Lung (tissue), 12 donors: ENCODE results near the gene TPSG1. TPM values are rescaled to one million over a fixed set of nuclear protein-coding genes. Genes with fewer than 3 reads are reported as not detected.
"Not testable (repeated sequence)": the region's sequence is repeated elsewhere in the genome, so short reads cannot be mapped to it uniquely, and the experiment has no call there.

ENCODE experiments used
- ATAC-seq: fragments of 200-7000 bp; cut with Tn5 transposase; one replicate; pipeline ENCODE4 v1.9.1; 2020; ENCODE audit warnings: moderate number of reproducible peaks; ENCODE audit not compliant: insufficient read depth, low FRiP score
- DNase-seq, 3 donors: peaks; one replicate each; pipeline ENCODE4 v3.0.0-alpha.2; 2013 to 2017
- H3K27ac ChIP-seq, 2 donors: one replicate each; pipeline ENCODE4 v1.5.1; 2013; ENCODE audit warnings: mild to moderate bottlenecking in 2 of 2, moderate library complexity in 2 of 2, control low read depth in 1 of 2, inconsistent platforms in 1 of 2, low read depth in 1 of 2, low read length in 1 of 2
- H3K27me3 ChIP-seq, 3 donors: one replicate each; pipeline ENCODE4 v1.5.1; 2013; ENCODE audit warnings: low read length in 2 of 3; ENCODE audit not compliant: control insufficient read depth in 3 of 3, insufficient read depth in 3 of 3
- H3K36me3 ChIP-seq, 4 donors: one replicate each; pipeline ENCODE4 v1.5.1; 2013; ENCODE audit warnings: low read length in 4 of 4, mild to moderate bottlenecking in 1 of 4, moderate library complexity in 1 of 4; ENCODE audit not compliant: control insufficient read depth in 4 of 4, insufficient read depth in 4 of 4
- H3K4me1 ChIP-seq, 5 donors: one replicate each; pipeline ENCODE4 v1.5.1; 2013; ENCODE audit warnings: low read length in 5 of 5, mild to moderate bottlenecking in 2 of 5, moderate library complexity in 1 of 5; ENCODE audit not compliant: control insufficient read depth in 5 of 5, insufficient read depth in 5 of 5
- H3K4me3 ChIP-seq: one replicate; pipeline ENCODE4 v1.5.1; 2013; ENCODE audit warnings: mild to moderate bottlenecking, control low read depth, moderate library complexity
- H3K9ac ChIP-seq, 2 donors: one replicate each; pipeline ENCODE4 v1.5.1; 2013; ENCODE audit warnings: low read length in 2 of 2, control low read depth in 1 of 2; ENCODE audit not compliant: insufficient read depth in 1 of 2
- H3K9me3 ChIP-seq, 4 donors: one replicate each; pipeline ENCODE4 v1.5.1; 2013; ENCODE audit warnings: low read length in 3 of 4, mild to moderate bottlenecking in 1 of 4, moderate library complexity in 1 of 4; ENCODE audit not compliant: control insufficient read depth in 4 of 4, insufficient read depth in 3 of 4
- CTCF ChIP-seq: IDR thresholded peaks from 2 replicates; pipeline ENCODE4 v1.5.1; 2012; ENCODE audit warnings: mild to moderate bottlenecking; ENCODE audit errors: control extremely low read depth, extremely low read depth
- WGBS, 2 donors: extraction: QIAGEN DNeasy Blood & Tissue Kit; methylation state at CpG; one replicate each; pipeline ENCODE4 v1.1.7; 2013; 5-methylcytosine and 5-hydroxymethylcytosine counted together
- polyA plus RNA-seq, 2 donors: library from polyadenylated mRNA; stranded (reverse); fragments of 200-250 nt; gene quantifications; one replicate each; pipeline ENCODE4 v1.2.1, GENCODE V29; 2013
- total RNA-seq, 2 donors: library from RNA; depleted of rRNA in 1 of 2; stranded (reverse); fragments of >200 nt in 1 of 2; gene quantifications; one replicate each; pipeline ENCODE4 v1.2.1, GENCODE V29; 2014 to 2021
- donor health status: control.
- donor health status: control.
- donor health status: Bipolar disorder and iron deficiency.
- donor health status: healthy.
- donor health status: DM: yes; HTN: yes; CAD: no.

The TPSG1 gene
- total and polyA plus RNA-seq, 4 donors: 0.03 to 2.9 (median 0.71) TPM; not detected in 1

DNA sequence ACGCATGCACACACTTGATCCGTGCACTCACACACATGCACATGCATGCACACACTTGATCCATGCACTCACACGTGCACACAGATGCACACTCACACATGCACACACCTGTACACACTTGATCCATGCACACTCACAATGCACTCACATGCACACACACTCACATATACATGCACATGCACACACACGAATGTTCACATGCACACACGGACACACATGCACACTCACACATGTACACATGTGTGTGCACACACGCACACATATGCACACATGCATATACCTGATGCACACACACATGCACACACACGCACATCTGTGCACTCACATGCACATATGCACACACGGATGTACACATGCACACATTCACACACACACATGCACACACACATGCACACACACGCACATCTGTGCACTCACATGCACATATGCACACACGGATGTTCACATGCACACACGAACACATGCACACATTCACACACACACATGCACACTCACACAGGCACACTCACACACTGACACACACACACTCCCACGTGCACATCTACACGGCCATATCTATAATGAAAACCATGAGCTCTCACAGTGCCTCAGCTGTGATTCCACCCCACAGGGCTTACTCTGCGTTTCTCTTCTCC is 23.0 kb upstream of the TPSG1 start:
- not testable (repeated sequence) for H3K27ac ChIP-seq, DNase-seq, H3K36me3 ChIP-seq, ATAC-seq, H3K9ac ChIP-seq, H3K4me3 ChIP-seq, H3K9me3 ChIP-seq, H3K4me1 ChIP-seq
- 90 to 92% methylated on average over 12 to 13 of the region's 14 CpGs for WGBS, 2 donors
- peaks cover 0 to 14% (median 0%) of the 10 kb centered on the region in 3 donors for H3K27me3 ChIP-seq

GRCh38 chr16:1245452-1246020 is 20.5 kb upstream of the TPSG1 start:
- Histone ChIP-seq H3K36me3 (no peaks in the 10 kb centered on the region), H3K27ac (no peak overlapping the region), H3K4me3 (no peak overlapping the region), H3K9ac (no peak overlapping the region), H3K27me3 (peaks cover 0 to 14% (median 0%) of the 10 kb centered on the region in 3 donors), H3K9me3 (peaks cover 0 to 3% (median 0%) of the 10 kb centered on the region in 4 donors), H3K4me1 (no peaks in the 10 kb centered on the region)
- no peak for DNase-seq
- WGBS, 2 donors: 32 to 36% methylated on average over 22 of the region's 22 CpGs
- no peak for TF ChIP-seq CTCF
- ATAC-seq: no peak

- no peak for TF ChIP-seq CTCF
- H3K36me3 ChIP-seq: no peaks in the 10 kb centered on the region
- ATAC-seq: no peak
- WGBS, 2 donors: 54 to 60% methylated on average over 10 to 12 of the region's 12 CpGs
- no peak for DNase-seq
- no peak overlapping the region for H3K27ac ChIP-seq
- no peak overlapping the region for H3K9ac ChIP-seq
- peaks cover 0 to 3% (median 0%) of the 10 kb centered on the region in 4 donors for H3K9me3 ChIP-seq
- H3K4me3 ChIP-seq: no peak overlapping the region
- H3K4me1 ChIP-seq: no peaks in the 10 kb centered on the region
- peaks cover 0 to 14% (median 0%) of the 10 kb centered on the region in 3 donors for H3K27me3 ChIP-seq
These were observed 19.8 kb upstream of the TPSG1 start for GRCh38 chr16:1244881-1245280.

- not testable (repeated sequence) for H3K4me3 ChIP-seq, H3K27ac ChIP-seq, DNase-seq, H3K9ac ChIP-seq, ATAC-seq, H3K36me3 ChIP-seq, H3K4me1 ChIP-seq, H3K9me3 ChIP-seq
- H3K27me3 ChIP-seq: peaks cover 0 to 14% (median 0%) of the 10 kb centered on the region in 3 donors
- 61 to 74% methylated on average over 24 to 32 of the region's 32 CpGs for WGBS, 2 donors
These were observed 19.1 kb upstream of the TPSG1 start for GRCh38 chr16:1243907-1244850.

DNA sequence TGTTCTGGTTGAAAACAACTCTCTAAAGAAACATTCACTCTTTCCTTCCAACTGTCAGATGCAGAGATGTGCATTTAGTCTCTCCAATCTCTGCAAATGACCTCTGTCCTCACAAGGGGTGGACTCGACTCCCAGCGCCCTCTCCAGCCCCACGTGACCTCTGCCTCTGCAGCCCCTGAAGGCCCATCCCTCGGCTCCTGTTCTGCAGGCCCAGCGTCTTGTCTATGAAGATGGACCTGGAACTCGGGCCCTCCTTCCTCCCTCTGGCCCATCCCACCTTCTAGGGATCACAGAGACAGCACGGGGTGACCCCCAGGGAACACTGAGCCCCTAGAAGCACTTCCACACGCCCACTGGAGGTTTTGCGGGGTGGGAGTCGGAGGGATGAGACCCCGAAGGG is 18.3 kb upstream of the TPSG1 start:
- H3K4me1 ChIP-seq, H3K9ac ChIP-seq, H3K36me3 ChIP-seq, H3K9me3 ChIP-seq, DNase-seq, H3K27ac ChIP-seq, ATAC-seq, H3K4me3 ChIP-seq: not testable (repeated sequence)
- WGBS, 2 donors: 49 to 53% methylated on average over 7 of the region's 11 CpGs
- H3K27me3 ChIP-seq: peaks cover 0 to 14% (median 0%) of the 10 kb centered on the region in 3 donors

- H3K4me3 ChIP-seq, H3K27ac ChIP-seq, H3K9ac ChIP-seq, H3K36me3 ChIP-seq, H3K4me1 ChIP-seq, ATAC-seq, H3K27me3 ChIP-seq, H3K9me3 ChIP-seq, DNase-seq: not testable (repeated sequence)
- WGBS, 2 donors: 82 to 94% methylated on average over 8 to 12 of the region's 15 CpGs
These were observed 16.0 kb upstream of the TPSG1 start for GRCh38 chr16:1241081-1241480.
